Endometrial microvascular endothelial cells (primary cell): ENCODE data around the gene PNMA6F. TPM values are rescaled to one million over a fixed set of nuclear protein-coding genes. Genes with fewer than 3 reads are reported as not detected.

ENCODE experiments used
- in situ Hi-C: cut with HindIII; loops from 2 replicates; pipeline ENCODE4 v1.10.0; 2017; ENCODE audit warnings: low sequenced_read_pairs, low pct_unique_long_range_greater_than_20kb; ENCODE audit errors: inconsistent ontology term
- total RNA-seq: library from RNA; depleted of rRNA; stranded (reverse); fragments of >200 nt; gene quantifications from one replicate; pipeline ENCODE4 v1.2.3, GENCODE V29; 2015; ENCODE audit errors: inconsistent ontology term

Gene PNMA6F
- not detected for total RNA-seq

- in situ Hi-C loops: no loop called here
Measured at GRCh38 chrX:153321381-153322124, at the start of gene PNMA6F. Gene PNMA6F, minus strand, starts transcription at chrX:153321767. Its CDS starts 1,093 bp downstream, at chrX:153320674.

GRCh38 chrX:153371256-153371655 is 49.7 kb upstream of the PNMA6F start:
- in situ Hi-C loops: no loop called here

GRCh38 chrX:153370293-153371055 is 48.9 kb upstream of the PNMA6F start:
- in situ Hi-C loops: no loop called here

GRCh38 chrX:153366878-153367538 is 45.4 kb upstream of the PNMA6F start:
- in situ Hi-C loops: no loop called here

- in situ Hi-C loops: no loop called here
Measured at GRCh38 chrX:153366119-153366518, 44.6 kb upstream of the PNMA6F start.

GRCh38 chrX:153365670-153366069 is 44.1 kb upstream of the PNMA6F start:
- in situ Hi-C loops: no loop called here

GRCh38 chrX:153361781-153362397 is 40.3 kb upstream of the PNMA6F start:
- in situ Hi-C loops: no loop called here

GRCh38 chrX:153357877-153358276 is 36.3 kb upstream of the PNMA6F start:
- in situ Hi-C loops: no loop called here

GRCh38 chrX:153353416-153353815 is 31.8 kb upstream of the PNMA6F start:
- in situ Hi-C loops: no loop called here

- in situ Hi-C loops: no loop called here
Measured at GRCh38 chrX:153352858-153353257, 31.3 kb upstream of the PNMA6F start.

- in situ Hi-C loops: no loop called here
Measured at GRCh38 chrX:153351981-153352380, 30.4 kb upstream of the PNMA6F start.

GRCh38 chrX:153349952-153350351 is 28.4 kb upstream of the PNMA6F start:
- in situ Hi-C loops: no loop called here

- in situ Hi-C loops: no loop called here
Measured at GRCh38 chrX:153348421-153348820, 26.9 kb upstream of the PNMA6F start.

GRCh38 chrX:153347530-153347929 is 26.0 kb upstream of the PNMA6F start:
- in situ Hi-C loops: no loop called here

GRCh38 chrX:153343674-153344073 is 22.1 kb upstream of the PNMA6F start:
- in situ Hi-C loops: no loop called here

GRCh38 chrX:153342762-153343558 is 21.4 kb upstream of the PNMA6F start:
- in situ Hi-C loops: no loop called here

GRCh38 chrX:153340111-153340510 is 18.5 kb upstream of the PNMA6F start:
- in situ Hi-C loops: no loop called here

- in situ Hi-C loops: no loop called here
Measured at GRCh38 chrX:153339662-153340061, 18.1 kb upstream of the PNMA6F start.

GRCh38 chrX:153338836-153339235 is 17.3 kb upstream of the PNMA6F start:
- in situ Hi-C loops: no loop called here
